CD4-positive, alpha-beta T cell (primary cell): ENCODE results near the gene IQSEC3. TPM values are rescaled to one million over a fixed set of nuclear protein-coding genes. Genes with fewer than 3 reads are reported as not detected.

Source experiments
- ATAC-seq: fragments of 200-7000 bp; cut with Tn5 transposase; one replicate; pipeline ENCODE4 v1.10.0; 2022; ENCODE audit warnings: mild to moderate bottlenecking; ENCODE audit not compliant: poor library complexity
- CTCF ChIA-PET: fragments of 350-600 bp; sonication (Branson Sonifier 250); formaldehyde crosslinking; loops from one replicate; lab custom pipeline; 2021; ENCODE audit warnings: antibody characterized with exemption, inconsistent platforms; lab: Charles Lee
- POLR2A ChIA-PET: fragments of 350-600 bp; sonication (Branson Sonifier 250); formaldehyde crosslinking; loops from one replicate; lab custom pipeline; 2021; ENCODE audit warnings: antibody characterized with exemption, inconsistent platforms; lab: Charles Lee
- DNase-seq, 14 experiments: peaks; one replicate each; pipeline ENCODE4 v3.0.0-alpha.2; 2013 to 2020; ENCODE audit warnings: mixed read lengths in 2 of 14
- H3K27ac ChIP-seq, 2 donors: one replicate each; pipeline versions ENCODE4 v1.5.1 to v1.7.0; 2013; ENCODE audit warnings: low read length in 2 of 2, low read depth in 1 of 2, mild to moderate bottlenecking in 1 of 2
- H3K27me3 ChIP-seq, 2 experiments: 1 replicate in 1 of 2; 2 replicates in 1 of 2; pipeline versions ENCODE4 v1.6.1 to v1.7.0; 2013; ENCODE audit warnings: low read length in 2 of 2, control low read depth in 1 of 2, mild to moderate bottlenecking in 1 of 2, moderate library complexity in 1 of 2; ENCODE audit not compliant: insufficient read depth in 2 of 2, control insufficient read depth in 1 of 2
- H3K36me3 ChIP-seq: one replicate; pipeline ENCODE4 v1.6.1; 2013; ENCODE audit warnings: low read length, control low read depth; ENCODE audit not compliant: insufficient read depth
- H3K4me1 ChIP-seq: one replicate; pipeline ENCODE4 v1.6.1; 2013; ENCODE audit warnings: low read length, control low read depth; ENCODE audit not compliant: insufficient read depth
- H3K4me3 ChIP-seq: one replicate; pipeline ENCODE4 v1.5.1; 2013; ENCODE audit warnings: mild to moderate bottlenecking, low read length, moderate library complexity
- H3K9me3 ChIP-seq, 2 experiments: 1 replicate in 1 of 2; 2 replicates in 1 of 2; pipeline versions ENCODE4 v1.6.1 to v1.7.0; 2013; ENCODE audit warnings: low read length in 2 of 2, mild to moderate bottlenecking in 2 of 2, control low read depth in 1 of 2, moderate library complexity in 1 of 2; ENCODE audit not compliant: control insufficient read depth in 1 of 2, insufficient read depth in 1 of 2
- H3K27ac Mint-ChIP-seq: one replicate; pipeline ENCODE4 v1.8.0; 2020; ENCODE audit warnings: mixed read lengths
- H3K27me3 Mint-ChIP-seq: one replicate; pipeline ENCODE4 v1.8.0; 2021; ENCODE audit warnings: mixed read lengths
- H3K36me3 Mint-ChIP-seq: one replicate; pipeline ENCODE4 v1.8.0; 2021; ENCODE audit warnings: low read depth, mixed read lengths
- H3K4me1 Mint-ChIP-seq: one replicate; pipeline ENCODE4 v1.8.0; 2021; ENCODE audit warnings: low read depth, mixed read lengths
- H3K4me3 Mint-ChIP-seq: one replicate; pipeline ENCODE4 v1.8.0; 2020; ENCODE audit warnings: mild to moderate bottlenecking, mixed read lengths
- H3K9me3 Mint-ChIP-seq: one replicate; pipeline ENCODE4 v1.8.0; 2020; ENCODE audit warnings: mixed read lengths
- intact Hi-C, 2 experiments: fragments of 100-400 bp; cut with DNase I in 1 of 2; cut with micrococcal nuclease in 1 of 2; formaldehyde crosslinking; loops; one replicate each; pipeline versions ENCODE4 v1.15.1 to v1.9.0; 2023 to 2025; cut with DNase I, micrococcal nuclease
- total RNA-seq, 174 experiments: library from RNA in 2 of 174; stranded (reverse) in 2 of 174; gene quantifications; one replicate each; pipeline ENCODE4 v1.2.3 and lab custom pipeline; 2021 to 2026
- TF ChIP-seq, protein P1 (sequence below): fragments of 200-600 bp; IDR thresholded peaks from one replicate; pipeline ENCODE4 v1.8.0; 2022; ENCODE audit warnings: antibody characterized with exemption, mild to moderate bottlenecking

The IQSEC3 gene
- total RNA-seq, 2 experiments from 2014 or later, result 0.19 TPM; not detected in 1

DNA sequence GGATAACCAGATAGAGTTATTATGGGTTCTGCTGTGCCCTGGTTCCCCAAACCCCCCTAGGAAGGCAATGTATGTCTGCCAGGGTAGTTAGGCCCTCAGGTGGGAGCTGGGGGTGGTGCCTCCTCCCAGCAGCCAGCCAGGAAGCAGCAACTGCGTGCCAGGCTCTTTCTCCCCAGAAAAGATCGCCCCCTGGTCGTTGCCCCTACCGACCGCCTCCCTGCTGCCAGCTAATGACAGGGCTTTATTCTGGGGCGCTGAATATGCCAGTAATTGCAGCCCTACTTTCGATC, 36.3 kb downstream of the IQSEC3 start:
- H3K4me3 Mint-ChIP-seq, result no peak overlapping the region
- TF ChIP-seq, protein P1, sequence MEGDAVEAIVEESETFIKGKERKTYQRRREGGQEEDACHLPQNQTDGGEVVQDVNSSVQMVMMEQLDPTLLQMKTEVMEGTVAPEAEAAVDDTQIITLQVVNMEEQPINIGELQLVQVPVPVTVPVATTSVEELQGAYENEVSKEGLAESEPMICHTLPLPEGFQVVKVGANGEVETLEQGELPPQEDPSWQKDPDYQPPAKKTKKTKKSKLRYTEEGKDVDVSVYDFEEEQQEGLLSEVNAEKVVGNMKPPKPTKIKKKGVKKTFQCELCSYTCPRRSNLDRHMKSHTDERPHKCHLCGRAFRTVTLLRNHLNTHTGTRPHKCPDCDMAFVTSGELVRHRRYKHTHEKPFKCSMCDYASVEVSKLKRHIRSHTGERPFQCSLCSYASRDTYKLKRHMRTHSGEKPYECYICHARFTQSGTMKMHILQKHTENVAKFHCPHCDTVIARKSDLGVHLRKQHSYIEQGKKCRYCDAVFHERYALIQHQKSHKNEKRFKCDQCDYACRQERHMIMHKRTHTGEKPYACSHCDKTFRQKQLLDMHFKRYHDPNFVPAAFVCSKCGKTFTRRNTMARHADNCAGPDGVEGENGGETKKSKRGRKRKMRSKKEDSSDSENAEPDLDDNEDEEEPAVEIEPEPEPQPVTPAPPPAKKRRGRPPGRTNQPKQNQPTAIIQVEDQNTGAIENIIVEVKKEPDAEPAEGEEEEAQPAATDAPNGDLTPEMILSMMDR, result no peak
- Histone ChIP-seq H3K4me3 (no peak overlapping the region), H3K27me3 (peaks cover 7 to 8% of the 10 kb centered on the region in 2 experiments), H3K4me1 (peaks cover 5% of the 10 kb centered on the region), H3K36me3 (no peaks in the 10 kb centered on the region), H3K9me3 (peaks cover 0 to 23% of the 10 kb centered on the region in 2 experiments), H3K27ac (no peak overlapping the region)
- H3K36me3 Mint-ChIP-seq, result no peaks in the 10 kb centered on the region
- intact Hi-C loops, result no loop called here
- H3K27me3 Mint-ChIP-seq, result peaks cover 36% of the 10 kb centered on the region
- ATAC-seq, result no peak
- ChIA-PET POLR2A (no interaction called here), CTCF (no interaction called here)
- no peaks in the 10 kb centered on the region for H3K4me1 Mint-ChIP-seq
- DNase-seq, result no peak
- H3K27ac Mint-ChIP-seq, result no peak overlapping the region
- no peaks in the 10 kb centered on the region for H3K9me3 Mint-ChIP-seq

DNA sequence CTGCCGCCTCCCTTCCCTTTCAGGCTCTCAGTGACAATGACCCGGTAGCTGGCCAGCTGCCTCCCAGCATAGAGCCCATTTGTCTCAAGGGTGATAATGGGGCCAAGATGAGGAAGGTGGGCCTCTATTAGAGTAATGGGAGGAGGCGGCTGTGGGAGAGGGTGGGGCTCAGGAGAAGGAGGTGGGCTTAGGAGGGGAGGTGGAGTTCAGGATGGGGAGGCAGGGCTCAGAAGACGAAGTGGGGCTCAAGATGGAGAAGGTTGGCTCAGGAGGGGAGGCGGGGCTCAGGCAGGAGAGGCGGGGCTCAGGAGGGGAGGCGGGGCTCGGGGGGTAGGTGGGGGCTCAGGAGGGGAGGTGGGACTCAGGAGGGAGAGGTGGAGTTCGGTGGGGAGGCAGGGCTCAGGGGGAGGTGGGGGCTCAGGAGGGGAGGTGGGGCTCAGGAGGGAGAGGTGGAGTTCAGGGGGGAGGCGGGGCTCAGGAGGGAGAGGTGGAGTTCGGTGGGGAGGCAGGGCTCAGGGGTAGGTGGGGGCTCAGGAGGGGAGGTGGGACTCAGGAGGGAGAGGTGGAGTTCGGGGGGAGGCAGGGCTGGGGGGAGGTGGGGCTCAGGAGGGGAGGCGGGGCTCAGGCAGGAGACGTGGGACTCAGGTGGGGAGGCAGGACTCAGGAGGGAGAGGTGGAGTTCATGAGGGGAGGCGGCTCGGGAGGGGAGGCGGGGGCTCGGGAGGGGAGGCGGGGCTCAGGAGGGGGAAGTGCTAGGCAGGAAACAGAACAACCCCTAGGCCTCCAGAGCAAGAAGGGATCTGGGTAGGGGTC, 36.8 kb downstream of the IQSEC3 start:
- Histone ChIP-seq H3K4me1 (peaks cover 5% of the 10 kb centered on the region), H3K36me3 (no peaks in the 10 kb centered on the region), H3K27ac (no peak overlapping the region), H3K9me3 (peaks cover 0 to 23% of the 10 kb centered on the region in 2 experiments), H3K4me3 (no peak overlapping the region), H3K27me3 (peaks cover 5 to 8% of the 10 kb centered on the region in 2 experiments)
- intact Hi-C loops, result no loop called here
- peaks cover 31% of the 10 kb centered on the region for H3K27me3 Mint-ChIP-seq
- H3K4me3 Mint-ChIP-seq, result no peak overlapping the region
- ATAC-seq (no peak), DNase-seq (peak in 2 of 14 experiments; percentile 3 to 31)
- ChIA-PET CTCF (no interaction called here), POLR2A (no interaction called here)
- TF ChIP-seq, protein P1, result no peak
- no peak overlapping the region for H3K27ac Mint-ChIP-seq
- H3K9me3 Mint-ChIP-seq, result no peaks in the 10 kb centered on the region
- H3K4me1 Mint-ChIP-seq, result no peaks in the 10 kb centered on the region
- H3K36me3 Mint-ChIP-seq, result no peaks in the 10 kb centered on the region

DNA sequence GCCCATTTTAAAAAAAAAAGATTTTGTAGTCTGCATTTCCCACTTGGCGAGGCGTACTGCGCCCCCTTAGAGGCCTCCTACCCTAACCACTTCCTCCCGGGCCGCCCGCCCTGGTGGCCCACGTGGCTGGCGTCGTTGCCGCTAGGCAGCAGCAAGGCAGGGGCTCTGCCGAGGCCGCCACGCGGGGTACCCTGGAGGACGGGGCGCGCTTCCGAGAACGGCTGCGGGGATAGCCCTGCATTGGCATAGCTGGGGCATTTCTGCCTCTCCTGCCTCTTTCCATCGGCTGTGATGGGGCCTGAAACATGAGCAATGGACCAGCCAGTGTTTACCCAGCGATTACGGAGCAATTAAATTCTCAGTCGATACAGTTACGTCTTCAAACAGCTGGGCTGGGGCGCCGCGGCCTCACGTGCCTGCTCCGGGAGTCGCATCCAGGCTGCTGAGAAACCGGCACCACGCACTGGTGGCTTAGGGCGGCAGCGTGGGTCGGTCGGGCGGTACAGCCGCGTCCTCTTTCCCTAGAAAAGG, 38.0 kb downstream of the IQSEC3 start:
- no peak overlapping the region for H3K27ac ChIP-seq
- TF ChIP-seq, protein P1, result no peak
- peaks cover 0 to 8% of the 10 kb centered on the region in 2 experiments for H3K27me3 ChIP-seq
- peaks cover 0 to 23% of the 10 kb centered on the region in 2 experiments for H3K9me3 ChIP-seq
- peaks cover 6% of the 10 kb centered on the region for H3K4me1 ChIP-seq
- DNase-seq, result peak in 5 of 14 experiments; percentile 7 to 54 (median 23)
- Mint-ChIP-seq H3K27me3 (peaks cover 20% of the 10 kb centered on the region), H3K4me3 (no peak overlapping the region), H3K27ac (no peak overlapping the region), H3K36me3 (no peaks in the 10 kb centered on the region), H3K4me1 (peaks cover 4% of the 10 kb centered on the region), H3K9me3 (no peaks in the 10 kb centered on the region)
- intact Hi-C loops, result no loop called here
- H3K36me3 ChIP-seq, result no peaks in the 10 kb centered on the region
- ChIA-PET POLR2A (no interaction called here), CTCF (no interaction called here)
- ATAC-seq, result no peak
- no peak overlapping the region for H3K4me3 ChIP-seq
